CD8-positive, alpha-beta memory T cell (primary cell): ENCODE data around the gene PNPLA1. TPM values are rescaled to one million over a fixed set of nuclear protein-coding genes. Genes with fewer than 3 reads are reported as not detected.

Experiments
- CTCF ChIA-PET: fragments of 350-600 bp; sonication (Branson Sonifier 250); formaldehyde crosslinking; loops from one replicate; lab custom pipeline; 2021; ENCODE audit warnings: antibody characterized with exemption; lab: Charles Lee
- POLR2A ChIA-PET: fragments of 350-600 bp; sonication (Branson Sonifier 250); formaldehyde crosslinking; loops from one replicate; lab custom pipeline; 2021; ENCODE audit warnings: antibody characterized with exemption; lab: Charles Lee
- DNase-seq, 5 donors: peaks; one replicate each; pipeline versions ENCODE4 v3.0.0 to v3.0.0-alpha.2; 2020 to 2022; ENCODE audit warnings: mixed read lengths in 1 of 5
- H3K27ac ChIP-seq: one replicate; pipeline ENCODE4 v1.7.0; 2013; ENCODE audit warnings: low read depth, mild to moderate bottlenecking, low read length, moderate library complexity
- H3K27me3 ChIP-seq: 2 replicates; pipeline ENCODE4 v1.7.0; 2013; ENCODE audit warnings: low read length, mild to moderate bottlenecking; ENCODE audit not compliant: insufficient read depth, poor library complexity, severe bottlenecking
- H3K36me3 ChIP-seq: 2 replicates; pipeline ENCODE4 v1.7.0; 2013; ENCODE audit warnings: mild to moderate bottlenecking, low read length, moderate library complexity; ENCODE audit not compliant: insufficient read depth
- H3K4me1 ChIP-seq: 2 replicates; pipeline ENCODE4 v1.7.0; 2013; ENCODE audit warnings: mild to moderate bottlenecking, low read length, moderate library complexity; ENCODE audit not compliant: insufficient read depth
- H3K4me3 ChIP-seq: 2 replicates; pipeline ENCODE4 v1.7.0; 2013; ENCODE audit warnings: mild to moderate bottlenecking, low read length
- H3K9me3 ChIP-seq: 2 replicates; pipeline ENCODE4 v1.7.0; 2013; ENCODE audit warnings: mild to moderate bottlenecking, low read length
- H3K27ac Mint-ChIP-seq, 8 donors: one replicate each; pipeline ENCODE4 v1.8.0; 2020 to 2021; ENCODE audit warnings: mixed read lengths in 8 of 8, mild to moderate bottlenecking in 6 of 8, inconsistent platforms in 3 of 8, moderate library complexity in 3 of 8
- H3K27me3 Mint-ChIP-seq, 2 donors: one replicate each; pipeline ENCODE4 v1.8.0; 2020 to 2021; ENCODE audit warnings: mixed read lengths in 2 of 2, mild to moderate bottlenecking in 1 of 2, moderate library complexity in 1 of 2
- H3K36me3 Mint-ChIP-seq, 3 donors: one replicate each; pipeline ENCODE4 v1.8.0; 2020 to 2021; ENCODE audit warnings: mixed read lengths in 3 of 3, inconsistent platforms in 1 of 3, mild to moderate bottlenecking in 1 of 3
- H3K4me1 Mint-ChIP-seq, 3 donors: one replicate each; pipeline ENCODE4 v1.8.0; 2020 to 2021; ENCODE audit warnings: mixed read lengths in 3 of 3, inconsistent platforms in 1 of 3, mild to moderate bottlenecking in 1 of 3
- H3K4me3 Mint-ChIP-seq, 7 donors: one replicate each; pipeline ENCODE4 v1.8.0; 2020 to 2021; ENCODE audit warnings: mixed read lengths in 7 of 7, mild to moderate bottlenecking in 6 of 7, moderate library complexity in 4 of 7, inconsistent platforms in 2 of 7
- H3K9me3 Mint-ChIP-seq, 5 donors: one replicate each; pipeline ENCODE4 v1.8.0; 2020 to 2022; ENCODE audit warnings: mixed read lengths in 5 of 5, mild to moderate bottlenecking in 3 of 5, moderate library complexity in 2 of 5, inconsistent platforms in 1 of 5
- polyA plus RNA-seq: library from polyadenylated mRNA; unstranded; fragments of 300-500 nt; fragmentation: Illumina TruSeq; gene quantifications from one replicate; pipeline ENCODE4 v1.2.3, GENCODE V29; 2021
- total RNA-seq, 2 experiments: library from RNA; stranded (reverse); gene quantifications; one replicate each; pipeline ENCODE4 v1.2.3, GENCODE V29; 2021

Gene PNPLA1
- total and polyA plus RNA-seq, 3 experiments from 2014 or later, result not detected

DNA sequence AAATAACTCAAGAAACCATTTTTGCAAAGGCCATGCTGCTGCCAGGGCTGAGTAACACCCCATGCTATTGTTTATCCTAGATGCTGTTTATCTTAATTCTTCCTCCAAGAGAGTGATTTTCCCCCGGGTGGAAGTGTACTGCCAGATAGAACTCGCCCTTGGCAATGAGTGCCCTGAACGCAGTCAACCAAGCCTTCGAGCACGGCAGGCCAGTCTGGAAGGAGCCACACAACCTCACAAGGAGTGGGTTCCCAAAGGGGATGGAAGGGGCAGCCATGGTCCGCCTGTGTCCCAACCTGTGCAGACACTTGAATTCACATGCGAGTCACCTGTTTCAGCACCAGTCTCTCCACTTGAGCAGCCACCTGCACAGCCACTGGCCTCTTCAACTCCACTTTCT is 31.9 kb downstream of the PNPLA1 start:
- Mint-ChIP-seq H3K36me3 (no peaks in the 10 kb centered on the region), H3K4me3 (no peak overlapping the region), H3K9me3 (no peaks in the 10 kb centered on the region), H3K27ac (no peak overlapping the region), H3K4me1 (peaks cover 5 to 7% (median 7%) of the 10 kb centered on the region in 3 donors), H3K27me3 (peaks cover 13 to 34% of the 10 kb centered on the region in 2 donors)
- no peak for DNase-seq
- Histone ChIP-seq H3K4me3 (no peak overlapping the region), H3K4me1 (no peaks in the 10 kb centered on the region), H3K27ac (no peak overlapping the region), H3K9me3 (no peaks in the 10 kb centered on the region), H3K27me3 (peaks cover 12% of the 10 kb centered on the region), H3K36me3 (no peaks in the 10 kb centered on the region)
- CTCF ChIA-PET, result interaction anchor here (0.6 to 2.6 kb wide), 25 partner anchors 10 to 486 kb away, joined by 3 to 19 read pairs (median 4); partner anchors contain the start of genes MAPK13 and MAPK14
- POLR2A ChIA-PET, result interaction anchor here (1.0 kb wide), 1 partner anchor 178 kb away, joined by 5 read pairs; no protein-coding TSS in a partner anchor

DNA sequence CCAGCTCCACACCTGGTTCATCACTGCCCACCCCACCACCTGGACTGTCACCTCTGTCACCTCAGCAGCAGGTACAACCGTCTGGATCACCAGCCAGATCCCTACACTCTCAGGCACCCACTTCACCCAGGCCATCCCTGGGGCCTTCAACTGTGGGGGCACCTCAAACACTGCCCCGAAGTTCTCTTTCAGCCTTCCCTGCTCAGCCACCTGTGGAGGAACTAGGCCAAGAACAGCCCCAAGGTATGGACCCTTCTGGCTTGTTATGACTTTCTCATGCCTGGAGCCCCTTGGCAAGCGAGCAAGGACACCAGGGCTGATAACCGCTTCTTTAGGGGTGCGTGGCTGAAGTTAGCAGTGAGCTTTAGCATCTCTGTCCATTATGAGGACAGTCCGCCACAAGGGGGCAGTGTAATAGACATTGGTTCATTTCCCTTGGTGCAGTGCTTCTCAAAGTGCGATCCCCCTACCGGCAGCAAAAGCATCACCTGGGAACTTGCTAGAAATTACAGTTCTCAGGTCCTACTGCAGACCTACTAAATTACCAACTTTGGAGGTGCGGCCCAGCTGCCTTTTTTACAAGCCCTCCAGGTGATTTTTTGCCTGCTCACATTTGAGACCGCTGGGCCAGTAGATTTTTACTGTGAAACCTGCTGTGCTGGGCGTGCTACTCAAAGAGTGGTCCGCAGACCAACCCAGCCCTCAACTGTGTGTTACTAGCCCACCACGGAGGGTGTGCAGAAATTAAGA is 32.5 kb downstream of the PNPLA1 start:
- POLR2A ChIA-PET, result interaction anchor here (1.0 kb wide), 1 partner anchor 179 kb away, joined by 5 read pairs; no protein-coding TSS in a partner anchor
- peaks cover 5 to 7% (median 7%) of the 10 kb centered on the region in 3 donors for H3K4me1 Mint-ChIP-seq

DNA sequence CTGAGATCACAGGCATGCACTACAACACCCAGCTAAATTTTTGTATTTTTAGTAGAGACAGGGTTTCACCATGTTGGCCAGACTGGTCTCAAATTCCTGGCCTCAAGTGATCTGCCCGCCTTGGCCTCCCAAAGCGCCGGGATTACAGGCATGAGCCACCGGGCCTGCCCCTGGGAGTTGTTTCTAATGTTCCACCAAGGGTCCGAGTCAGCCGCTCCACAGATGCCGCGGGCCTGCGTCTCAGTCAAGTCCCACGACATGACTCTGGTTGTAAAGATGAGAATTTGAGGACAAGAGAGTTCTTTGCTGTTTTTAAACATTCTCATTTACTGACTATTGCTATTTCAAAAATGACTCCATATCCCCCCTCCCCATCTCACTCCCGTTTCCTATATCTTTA is 36.0 kb downstream of the PNPLA1 start:
- CTCF ChIA-PET, result interaction anchor here (1.0 to 1.3 kb wide), 4 partner anchors 35 to 399 kb away, joined by 3 to 4 read pairs (median 3); partner anchors contain the start of gene MAPK14
- no peaks in the 10 kb centered on the region for H3K9me3 ChIP-seq
- DNase-seq, result no peak
- no peaks in the 10 kb centered on the region for H3K4me1 ChIP-seq
- no peaks in the 10 kb centered on the region for H3K36me3 Mint-ChIP-seq
- H3K4me3 Mint-ChIP-seq, result no peak overlapping the region
- no peaks in the 10 kb centered on the region for H3K9me3 Mint-ChIP-seq
- no peak overlapping the region for H3K4me3 ChIP-seq
- H3K4me1 Mint-ChIP-seq, result peaks cover 5 to 7% (median 7%) of the 10 kb centered on the region in 3 donors
- H3K27ac Mint-ChIP-seq, result no peak overlapping the region
- H3K36me3 ChIP-seq, result no peaks in the 10 kb centered on the region
- POLR2A ChIA-PET, result no interaction called here
- no peak overlapping the region for H3K27ac ChIP-seq
- peaks cover 5 to 21% of the 10 kb centered on the region in 2 donors for H3K27me3 Mint-ChIP-seq
- H3K27me3 ChIP-seq, result peaks cover 10% of the 10 kb centered on the region

More for the DNA sequence above, 32.5 kb downstream of the PNPLA1 start:
- H3K4me3 ChIP-seq, result no peak overlapping the region
- CTCF ChIA-PET, result interaction anchor here (0.6 to 2.6 kb wide), 28 partner anchors 10 to 517 kb away, joined by 3 to 19 read pairs (median 3); partner anchors contain the start of genes MAPK13 and MAPK14
- no peaks in the 10 kb centered on the region for H3K9me3 ChIP-seq
- Mint-ChIP-seq H3K9me3 (no peaks in the 10 kb centered on the region), H3K4me3 (no peak overlapping the region), H3K27ac (peak overlapping the region in 2 of 8 donors; percentile 19 to 25), H3K27me3 (peaks cover 13 to 32% of the 10 kb centered on the region in 2 donors), H3K36me3 (no peaks in the 10 kb centered on the region)
- DNase-seq, result peak; percentile 82 to 93 (median 85)
- no peaks in the 10 kb centered on the region for H3K36me3 ChIP-seq
- no peak overlapping the region for H3K27ac ChIP-seq
- H3K4me1 ChIP-seq, result no peaks in the 10 kb centered on the region
- peaks cover 12% of the 10 kb centered on the region for H3K27me3 ChIP-seq

DNA sequence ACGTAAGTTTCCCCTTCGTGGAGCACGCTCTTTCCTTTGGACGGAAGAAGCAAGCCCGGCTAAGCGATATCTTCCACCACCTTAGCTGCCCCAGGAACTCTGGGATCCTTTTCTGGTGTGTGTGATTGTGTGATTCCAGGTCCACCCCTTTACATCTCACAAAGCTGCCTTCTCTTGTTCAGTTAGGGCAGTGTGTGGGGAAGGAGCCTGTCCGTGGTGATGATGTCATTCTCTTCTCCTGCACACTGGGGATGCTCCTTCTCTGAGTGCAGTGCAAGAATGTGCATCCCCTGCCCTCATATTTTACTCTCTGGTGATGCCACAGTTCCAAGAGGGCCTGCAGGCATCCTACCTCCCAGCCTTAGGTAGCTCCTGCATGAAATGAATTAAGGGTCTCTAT is 36.5 kb downstream of the PNPLA1 start:
- peaks cover 5 to 7% (median 7%) of the 10 kb centered on the region in 3 donors for H3K4me1 Mint-ChIP-seq
- ChIA-PET POLR2A (no interaction called here), CTCF (interaction anchor here (1.0 to 1.3 kb wide), 3 partner anchors 35 to 399 kb away, joined by 3 to 4 read pairs (median 3); partner anchors contain the start of gene MAPK14)
- H3K27me3 Mint-ChIP-seq, result peaks cover 5 to 22% of the 10 kb centered on the region in 2 donors
- Histone ChIP-seq H3K27me3 (peaks cover 10% of the 10 kb centered on the region), H3K4me3 (no peak overlapping the region), H3K4me1 (no peaks in the 10 kb centered on the region), H3K27ac (no peak overlapping the region), H3K9me3 (no peaks in the 10 kb centered on the region), H3K36me3 (no peaks in the 10 kb centered on the region)
- H3K4me3 Mint-ChIP-seq, result no peak overlapping the region
- H3K36me3 Mint-ChIP-seq, result no peaks in the 10 kb centered on the region
- no peak overlapping the region for H3K27ac Mint-ChIP-seq
- no peaks in the 10 kb centered on the region for H3K9me3 Mint-ChIP-seq
- DNase-seq, result no peak

DNA sequence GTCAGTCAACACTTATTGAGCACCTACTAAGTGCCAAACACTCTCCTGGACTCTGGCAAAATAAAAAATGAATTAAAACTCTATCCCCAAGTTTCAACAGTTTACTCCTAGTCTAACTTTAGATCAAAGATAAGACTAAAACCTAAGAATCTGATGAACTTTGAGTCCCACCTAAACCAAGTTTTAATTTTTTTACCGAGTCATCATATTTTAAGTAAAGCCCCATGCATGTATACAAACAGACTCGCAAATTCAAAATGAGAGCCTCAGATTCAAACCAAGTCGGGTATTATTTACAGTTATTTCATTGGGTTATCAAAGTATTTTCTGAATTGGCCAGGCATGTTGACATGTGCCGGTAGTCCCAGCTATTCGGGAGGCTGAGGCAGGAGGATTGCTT is 38.7 kb downstream of the PNPLA1 start:
- CTCF ChIA-PET, result interaction anchor here (1.2 kb wide), 1 partner anchor 52 kb away, joined by 3 read pairs; no protein-coding TSS in a partner anchor
- no peaks in the 10 kb centered on the region for H3K4me1 Mint-ChIP-seq
- no peak for DNase-seq
- H3K27ac Mint-ChIP-seq, result no peak overlapping the region
- Histone ChIP-seq H3K4me3 (no peak overlapping the region), H3K9me3 (no peaks in the 10 kb centered on the region), H3K27ac (no peak overlapping the region), H3K27me3 (no peaks in the 10 kb centered on the region), H3K36me3 (no peaks in the 10 kb centered on the region), H3K4me1 (no peaks in the 10 kb centered on the region)
- POLR2A ChIA-PET, result no interaction called here
- H3K9me3 Mint-ChIP-seq, result no peaks in the 10 kb centered on the region
- H3K36me3 Mint-ChIP-seq, result no peaks in the 10 kb centered on the region
- peaks cover 2 to 11% of the 10 kb centered on the region in 2 donors for H3K27me3 Mint-ChIP-seq
- no peak overlapping the region for H3K4me3 Mint-ChIP-seq

DNA sequence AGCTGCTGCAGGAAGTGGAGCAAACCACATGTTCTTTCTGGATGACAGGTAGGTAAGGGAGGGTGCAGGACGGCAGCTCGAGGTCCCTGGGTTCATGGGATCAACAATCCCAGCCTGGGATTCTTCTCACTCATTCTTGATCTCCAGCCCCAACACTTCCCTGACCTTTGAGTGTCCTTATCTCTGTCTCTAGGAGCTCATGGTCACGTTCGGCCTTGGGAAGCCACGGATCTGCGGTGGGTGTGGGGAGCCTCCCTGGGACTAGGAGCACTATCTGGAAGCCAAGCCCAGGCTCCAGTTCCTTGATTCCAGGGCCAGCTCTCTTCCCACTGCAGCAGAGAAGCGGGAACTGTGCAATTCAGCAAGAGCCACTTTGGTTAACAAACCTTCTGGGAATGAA is 39.3 kb downstream of the PNPLA1 start:
- no peaks in the 10 kb centered on the region for H3K9me3 Mint-ChIP-seq
- H3K4me3 Mint-ChIP-seq, result no peak overlapping the region
- Histone ChIP-seq H3K36me3 (no peaks in the 10 kb centered on the region), H3K4me1 (no peaks in the 10 kb centered on the region), H3K27ac (no peak overlapping the region), H3K27me3 (no peaks in the 10 kb centered on the region), H3K9me3 (no peaks in the 10 kb centered on the region), H3K4me3 (no peak overlapping the region)
- no peak for DNase-seq
- H3K36me3 Mint-ChIP-seq, result no peaks in the 10 kb centered on the region
- no peak overlapping the region for H3K27ac Mint-ChIP-seq
- POLR2A ChIA-PET, result no interaction called here
- H3K27me3 Mint-ChIP-seq, result peaks cover 2 to 11% of the 10 kb centered on the region in 2 donors
- CTCF ChIA-PET, result interaction anchor here (1.2 kb wide), 1 partner anchor 51 kb away, joined by 3 read pairs; no protein-coding TSS in a partner anchor
- peaks cover 0 to 3% (median 2%) of the 10 kb centered on the region in 3 donors for H3K4me1 Mint-ChIP-seq

DNA sequence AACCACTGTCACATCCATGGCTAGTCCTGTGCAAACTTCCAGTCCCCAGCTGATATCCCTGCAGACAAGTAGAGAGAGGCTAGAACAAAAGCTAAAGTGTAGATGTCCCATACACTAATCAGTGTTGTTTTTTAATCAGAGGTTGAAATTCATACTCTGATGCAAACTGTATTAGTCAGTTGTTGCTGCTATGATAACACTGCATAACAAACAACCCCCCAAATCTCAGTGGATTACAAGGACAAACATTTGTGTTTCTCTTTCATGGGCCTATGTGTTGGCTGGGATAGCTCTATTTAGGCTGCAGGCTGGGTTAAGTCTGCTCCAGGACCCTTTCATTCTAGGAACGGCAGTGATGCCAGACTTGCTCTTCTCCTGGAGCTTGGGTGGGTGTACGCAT is 40.0 kb downstream of the PNPLA1 start:
- peaks cover 0 to 4% (median 2%) of the 10 kb centered on the region in 3 donors for H3K4me1 Mint-ChIP-seq
- no peaks in the 10 kb centered on the region for H3K36me3 ChIP-seq
- H3K4me1 ChIP-seq, result no peaks in the 10 kb centered on the region
- H3K9me3 Mint-ChIP-seq, result no peaks in the 10 kb centered on the region
- no peak overlapping the region for H3K27ac ChIP-seq
- peaks cover 2 to 11% of the 10 kb centered on the region in 2 donors for H3K27me3 Mint-ChIP-seq
- no peaks in the 10 kb centered on the region for H3K27me3 ChIP-seq
- H3K4me3 Mint-ChIP-seq, result no peak overlapping the region
- no peaks in the 10 kb centered on the region for H3K9me3 ChIP-seq
- POLR2A ChIA-PET, result interaction anchor here (0.5 kb wide), 1 partner anchor 370 kb away, joined by 3 read pairs; no protein-coding TSS in a partner anchor
- H3K36me3 Mint-ChIP-seq, result no peaks in the 10 kb centered on the region
- no peak for DNase-seq
- CTCF ChIA-PET, result no interaction called here
- no peak overlapping the region for H3K27ac Mint-ChIP-seq
- no peak overlapping the region for H3K4me3 ChIP-seq
